GM19035 (cell line): Measurements from ENCODE around the gene NME7.
"Not testable (repeated sequence)": the region's sequence is repeated elsewhere in the genome, so short reads cannot be mapped to it uniquely, and the experiment has no call there.

Experiments used
- ATAC-seq: cut with Tn5 transposase; IDR thresholded peaks from one replicate; pipeline ENCODE4 v1.9.1; 2021; ENCODE audit not compliant: unreplicated experiment

NME7 gene

GRCh38 chr1:169308313-169309039 lies 59.1 kb downstream of the NME7 start:
- no peak for ATAC-seq

DNA sequence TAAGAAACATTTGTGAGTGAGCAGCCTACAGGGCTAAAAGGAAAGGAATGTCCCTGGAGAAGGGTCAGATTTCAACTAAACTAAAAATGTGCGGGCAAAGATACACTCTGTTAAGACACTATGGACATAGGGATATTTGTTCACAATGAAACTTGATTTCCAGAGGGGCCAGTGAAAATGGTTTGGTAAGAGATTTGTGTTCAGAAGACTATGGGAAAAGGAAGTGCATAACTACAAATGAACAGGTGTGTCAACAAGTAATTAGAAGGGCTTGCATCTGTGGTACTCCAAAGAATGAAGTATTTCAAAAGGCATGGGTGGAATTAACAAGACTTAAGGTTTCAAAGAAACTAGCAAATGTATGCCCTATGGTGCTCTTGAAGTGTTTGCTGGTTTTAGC lies 60.4 kb downstream of the NME7 start:
- ATAC-seq, result no peak

DNA sequence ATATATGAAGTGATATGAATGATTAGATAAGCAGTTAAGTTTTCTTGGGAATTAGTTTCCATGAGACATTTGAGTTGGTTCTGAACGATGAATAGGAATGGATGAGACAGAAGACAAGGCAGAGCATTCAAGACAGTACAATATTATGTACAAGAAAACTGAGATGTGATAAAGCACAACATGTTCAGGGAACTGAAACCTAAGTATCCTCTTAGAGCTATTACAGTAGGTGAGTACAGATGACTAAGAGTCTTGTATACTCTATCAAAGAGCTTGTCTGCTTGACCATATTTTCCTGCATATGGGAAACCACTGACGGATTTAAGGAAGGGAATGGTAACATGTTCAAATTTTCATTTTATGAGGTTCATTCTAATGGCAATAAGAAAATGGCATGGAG lies 61.6 kb downstream of the NME7 start:
- no peak for ATAC-seq

DNA sequence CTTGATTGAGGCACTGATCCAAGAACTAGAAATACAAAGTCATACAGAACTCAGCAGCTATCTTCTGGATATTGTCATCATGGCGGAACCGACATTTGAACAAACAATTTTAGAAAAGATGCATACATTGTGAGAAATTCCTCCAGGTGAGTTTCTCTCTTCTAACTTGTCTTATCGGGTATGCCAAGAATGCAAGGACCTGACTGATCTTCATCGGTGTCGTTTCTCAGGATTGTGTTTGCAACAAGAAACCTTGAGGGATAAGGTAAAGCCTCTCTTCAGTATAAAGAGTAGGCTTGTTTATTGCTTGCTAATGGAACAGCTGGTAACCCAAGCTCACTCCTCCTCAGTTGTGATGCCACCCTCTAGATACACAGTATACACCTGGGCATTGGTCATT lies 62.2 kb downstream of the NME7 start:
- no peak for ATAC-seq

DNA sequence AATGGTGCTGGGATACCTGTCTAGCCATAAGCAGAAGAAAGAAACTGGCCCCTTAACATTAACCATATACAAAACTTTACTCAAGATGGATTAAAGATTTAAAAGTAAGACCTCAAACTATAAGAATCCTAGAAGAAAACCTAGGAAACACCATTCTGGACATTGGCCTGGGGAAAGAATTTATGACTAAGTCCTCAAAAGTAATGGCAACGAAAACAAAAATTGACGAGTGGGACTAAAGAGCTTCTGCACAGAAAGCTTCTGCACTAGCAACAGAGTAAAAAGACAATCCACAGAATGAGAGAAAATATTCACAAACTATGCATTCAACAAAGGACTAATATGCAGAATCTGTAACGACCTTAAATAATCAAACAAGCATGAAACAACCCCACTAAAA lies 66.7 kb downstream of the NME7 start:
- no peak for ATAC-seq

- no peak for ATAC-seq
These were observed 69.2 kb downstream of the NME7 start for GRCh38 chr1:169298441-169298840.

DNA sequence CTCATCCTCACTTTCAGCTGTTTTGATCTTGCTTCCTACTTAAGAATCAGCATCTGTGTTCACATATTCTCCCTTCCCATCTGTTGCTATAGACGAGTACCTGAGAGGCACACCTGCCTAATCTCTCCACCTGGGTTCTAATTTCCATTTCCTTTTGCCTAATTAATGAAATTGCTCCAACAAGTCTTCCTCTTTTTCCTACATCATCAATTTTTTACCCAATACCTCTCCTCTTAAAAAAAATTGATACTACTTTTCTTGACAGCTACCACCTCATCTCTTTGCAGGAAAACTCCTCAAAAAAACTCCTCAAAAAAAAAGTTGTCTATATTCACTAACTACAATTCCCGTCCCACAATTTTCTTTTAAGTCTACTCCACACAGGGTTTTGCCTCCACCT lies 71.8 kb downstream of the NME7 start:
- ATAC-seq, result no peak

GRCh38 chr1:169295425-169295824 lies 72.2 kb downstream of the NME7 start:
- no peak for ATAC-seq

DNA sequence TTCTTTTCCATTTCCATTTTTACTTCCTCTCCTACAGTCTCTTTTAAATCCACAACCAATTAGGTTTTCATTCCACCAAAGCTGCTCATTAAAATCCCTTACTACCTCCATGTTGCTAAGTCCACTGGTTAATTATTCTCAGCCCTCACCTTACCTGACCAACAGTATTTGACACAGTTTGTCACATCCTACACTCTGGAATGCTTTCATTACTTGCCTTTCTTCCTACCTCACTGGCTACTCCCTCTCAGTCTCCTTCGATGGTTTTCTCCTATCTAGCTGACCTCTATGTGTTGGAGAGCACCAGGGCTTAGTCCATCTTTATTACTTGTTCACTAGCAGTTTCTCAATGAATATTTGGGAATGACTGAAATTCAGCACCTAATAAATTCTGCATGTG lies 78.6 kb downstream of the NME7 start:
- ATAC-seq, result no peak

- ATAC-seq, result no peak
These were observed 79.6 kb downstream of the NME7 start for GRCh38 chr1:169288011-169288414.

GRCh38 chr1:169287280-169287679 lies 80.3 kb downstream of the NME7 start:
- ATAC-seq, result no peak

GRCh38 chr1:169281562-169281961 lies 86.0 kb downstream of the NME7 start:
- not testable (repeated sequence) for ATAC-seq

- no peak for ATAC-seq
These were observed 96.5 kb downstream of the NME7 start for GRCh38 chr1:169271098-169271497.

- no peak for ATAC-seq
These were observed 101.5 kb downstream of the NME7 start for GRCh38 chr1:169266133-169266532.

GRCh38 chr1:169263059-169263458 lies 104.5 kb downstream of the NME7 start:
- no peak for ATAC-seq

GRCh38 chr1:169261884-169262283 lies 105.7 kb downstream of the NME7 start:
- ATAC-seq, result no peak

- ATAC-seq, result no peak
These were observed 107.0 kb downstream of the NME7 start for GRCh38 chr1:169260478-169261151.

DNA sequence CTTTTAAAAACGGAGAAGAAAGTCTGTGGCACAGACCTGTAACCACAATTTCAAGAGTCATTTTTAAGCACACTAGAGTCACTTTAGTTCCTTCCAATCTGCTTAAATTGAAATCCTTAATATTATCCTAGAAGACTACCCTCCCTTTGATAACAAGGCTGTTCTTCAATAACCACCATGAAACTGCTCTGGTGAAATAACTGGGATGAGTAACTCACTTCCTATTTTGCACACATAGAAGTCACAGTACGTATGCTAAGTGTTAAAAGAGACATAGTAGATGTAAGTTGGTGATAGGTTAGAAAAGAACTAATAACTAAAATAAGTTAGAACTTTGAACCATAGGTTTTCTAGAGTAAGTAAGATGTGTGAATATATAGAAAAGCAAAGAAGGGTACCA lies 107.8 kb downstream of the NME7 start:
- no peak for ATAC-seq

DNA sequence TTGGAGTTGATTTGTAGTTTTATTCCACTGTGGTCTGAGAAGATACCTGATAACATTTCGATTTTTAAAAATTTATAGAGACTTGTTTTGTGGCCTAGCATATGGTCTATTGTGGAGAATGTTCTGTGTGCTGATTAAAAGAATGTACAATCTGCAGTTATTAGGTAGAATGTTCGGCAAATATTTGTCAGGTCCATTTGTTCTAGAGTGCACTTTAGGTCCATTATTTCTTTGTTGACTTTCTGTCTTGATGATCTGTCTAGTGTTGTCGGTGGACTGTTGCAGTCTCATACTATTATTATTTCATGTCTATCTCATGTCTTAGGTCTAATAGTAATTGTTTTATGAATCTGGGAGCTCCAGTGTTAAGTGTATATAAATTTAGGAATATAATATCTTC lies 116.8 kb downstream of the NME7 start:
- ATAC-seq, result no peak

- ATAC-seq, result no peak
These were observed 117.6 kb downstream of the NME7 start for GRCh38 chr1:169250022-169250421.

DNA sequence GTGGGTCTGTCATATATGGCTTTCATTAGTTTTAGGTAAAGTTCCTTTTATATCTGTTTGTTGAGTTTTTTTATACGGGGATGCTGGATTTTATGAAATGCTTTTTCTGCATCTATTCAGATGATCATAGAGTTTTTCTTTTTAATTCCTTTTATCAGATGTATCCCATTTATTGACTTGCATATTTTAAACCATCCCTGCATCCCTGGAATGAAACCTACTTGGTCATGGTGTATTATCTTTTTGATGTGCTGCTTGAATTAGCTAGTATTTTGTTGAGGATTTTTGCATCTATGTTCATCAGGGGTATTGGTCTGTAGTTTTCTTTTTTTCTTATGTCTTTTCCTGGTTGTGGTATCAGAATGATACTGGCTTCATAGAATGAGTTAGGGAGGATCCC lies 118.0 kb downstream of the NME7 start:
- ATAC-seq, result no peak

- no peak for ATAC-seq
These were observed 121.9 kb downstream of the NME7 start for GRCh38 chr1:169245706-169246105.
